ENCODE measurements around the gene MED12.
"Not testable (repeated sequence)": the region's sequence is repeated elsewhere in the genome, so short reads cannot be mapped to it uniquely, and the experiment has no call there.

Gene MED12

GRCh38 chrX:71162981-71163380, 44.6 kb downstream of the MED12 start:
- DNase-seq (ENCODE audit: low spot score) = no peak

GRCh38 chrX:71164071-71164470, 45.7 kb downstream of the MED12 start:
- DNase-seq (ENCODE audit: low spot score) = no peak

- DNase-seq (ENCODE audit: low spot score) = no peak
Observed at GRCh38 chrX:71166461-71166860, 48.1 kb downstream of the MED12 start.

- DNase-seq (ENCODE audit: low spot score) = no peak
Observed at GRCh38 chrX:71167031-71167781, 48.8 kb downstream of the MED12 start.

GRCh38 chrX:71168134-71168533, 49.7 kb downstream of the MED12 start:
- no peak for DNase-seq (ENCODE audit: low spot score)

- no peak for DNase-seq (ENCODE audit: low spot score)
Observed at GRCh38 chrX:71169586-71169985, 51.2 kb downstream of the MED12 start.

- no peak for DNase-seq (ENCODE audit: low spot score)
Observed at GRCh38 chrX:71170660-71171059, 52.3 kb downstream of the MED12 start.

- no peak for DNase-seq (ENCODE audit: low spot score)
Observed at GRCh38 chrX:71171110-71171801, 52.9 kb downstream of the MED12 start.

- no peak for DNase-seq (ENCODE audit: low spot score)
Observed at GRCh38 chrX:71173440-71173839, 55.0 kb downstream of the MED12 start.

GRCh38 chrX:71174795-71175194, 56.4 kb downstream of the MED12 start:
- DNase-seq (ENCODE audit: low spot score) = no peak

GRCh38 chrX:71175531-71175930, 57.1 kb downstream of the MED12 start:
- no peak for DNase-seq (ENCODE audit: low spot score)

- no peak for DNase-seq (ENCODE audit: low spot score)
Observed at GRCh38 chrX:71177327-71177726, 58.9 kb downstream of the MED12 start.

GRCh38 chrX:71178908-71179307, 60.5 kb downstream of the MED12 start:
- peak; percentile 62 for DNase-seq (ENCODE audit: low spot score)

- not testable (repeated sequence) for DNase-seq (ENCODE audit: low spot score)
Observed at GRCh38 chrX:71180579-71181265, 62.3 kb downstream of the MED12 start.

GRCh38 chrX:71181558-71181909, 63.1 kb downstream of the MED12 start:
- DNase-seq (ENCODE audit: low spot score) = no peak

GRCh38 chrX:71181910-71182799, 63.8 kb downstream of the MED12 start:
- DNase-seq (ENCODE audit: low spot score) = peak; percentile 57

- DNase-seq (ENCODE audit: low spot score) = no peak
Observed at GRCh38 chrX:71182871-71183270, 64.5 kb downstream of the MED12 start.

- DNase-seq (ENCODE audit: low spot score) = no peak
Observed at GRCh38 chrX:71183341-71183740, 64.9 kb downstream of the MED12 start.

GRCh38 chrX:71184092-71184491, 65.7 kb downstream of the MED12 start:
- DNase-seq (ENCODE audit: low spot score) = no peak

- DNase-seq (ENCODE audit: low spot score) = no peak
Observed at GRCh38 chrX:71184803-71185495, 66.6 kb downstream of the MED12 start.

- no peak for DNase-seq (ENCODE audit: low spot score)
Observed at GRCh38 chrX:71191248-71191647, 72.9 kb downstream of the MED12 start.
